Measurements from ENCODE around the gene APOC3. TPM values are rescaled to one million over a fixed set of nuclear protein-coding genes. Genes with fewer than 3 reads are reported as not detected.

Gene APOC3
- total RNA-seq, 1 experiment from 2014 or later, result 3.5 TPM

GRCh38 chr11:116869610-116870009 is 39.9 kb downstream of the APOC3 start:
- ChIA-PET POLR2A (no interaction called here), RAD21 (ENCODE audit: low non-redundant PET in 1 of 2, low total read pairs in 2 of 2, uncharacterized antibody in 2 of 2, unreplicated experiment in 2 of 2) (no interaction called here), CTCF (no interaction called here)
- no peak for ATAC-seq
- H3K9me2 ChIP-seq (ENCODE audit: insufficient read depth), result no peaks in the 10 kb centered on the region
- DNase-seq (ENCODE audit: low read depth, low spot score), result no peak
- no peak overlapping the region for H3K4me2 ChIP-seq (ENCODE audit: low read length)
- TF ChIP-seq POLR2A (IDR thresholded peaks at IDR 0.05; ENCODE audit: borderline replicate concordance, extremely low read depth, insufficient read depth, insufficient read length) (no peak), MAX (IDR thresholded peaks at IDR 0.05) (no peak), TCF7L2 (IDR thresholded peaks at IDR 0.05; ENCODE audit: borderline replicate concordance, extremely low read depth, insufficient read depth, insufficient read length) (no peak), CBX3 (IDR thresholded peaks at IDR 0.05; ENCODE audit: low read depth) (no peak), RAD21 (IDR thresholded peaks at IDR 0.05; ENCODE audit: low read depth) (no peak), JUND (IDR thresholded peaks at IDR 0.05) (no peak), SIN3A (IDR thresholded peaks at IDR 0.05; ENCODE audit: low read depth) (no peak), EZH2 (IDR thresholded peaks at IDR 0.05) (no peak), YY1 (IDR thresholded peaks at IDR 0.05; ENCODE audit: extremely low read depth, insufficient replicate concordance, low read depth, low read length) (no peak), REST (IDR thresholded peaks at IDR 0.05; ENCODE audit: low read depth) (no peak), ZFX (IDR thresholded peaks at IDR 0.05) (no peak), FOSL1 (IDR thresholded peaks at IDR 0.05; ENCODE audit: low read depth) (no peak), POLR2AphosphoS5 (IDR thresholded peaks at IDR 0.05; ENCODE audit: low read depth, low read length) (no peak)
- H3K4me3 ChIP-seq (replicated peaks in 1 of 2; ENCODE audit: low read depth in 1 of 2, low read length in 2 of 2), result no peak overlapping the region
- no peaks in the 10 kb centered on the region for H3K9me3 ChIP-seq (ENCODE audit: control insufficient read depth in 1 of 2, insufficient read depth in 1 of 2, low read depth in 1 of 2, low read length in 2 of 2)
- H2AFZ ChIP-seq (ENCODE audit: low read depth, low read length, poor library complexity, severe bottlenecking), result no peak overlapping the region
- no peak overlapping the region for H3K27ac ChIP-seq (ENCODE audit: low read depth, low read length)
- no peak overlapping the region for H3K9ac ChIP-seq (ENCODE audit: low read length)
- BruUV-seq (replicated peaks), result no TSS peak
- intact Hi-C loops (cut with micrococcal nuclease), result no loop called here
- H3K36me3 ChIP-seq (ENCODE audit: control insufficient read depth in 1 of 2, insufficient read depth in 2 of 2, low read length in 2 of 2), result peaks cover 6 to 31% of the 10 kb centered on the region in 2 experiments; a peak in 2 of 4 replicates
- no peaks in the 10 kb centered on the region for H3K79me2 ChIP-seq (ENCODE audit: insufficient read depth, low read length)
- H3K27me3 ChIP-seq (ENCODE audit: insufficient read depth, low read length), result no peaks in the 10 kb centered on the region
- no peaks in the 10 kb centered on the region for H4K20me1 ChIP-seq (ENCODE audit: insufficient read depth)
- H3K4me1 ChIP-seq (ENCODE audit: control insufficient read depth in 1 of 2, insufficient read depth in 2 of 2, low read length in 2 of 2), result no peaks in the 10 kb centered on the region

All from HCT116 (cell line).